Activated CD8-positive, alpha-beta T cell treated with anti-CD3 and anti-CD28 coated beads, Interleukin-2, amount 10 ng/mL, durations not matched to agents 7 days and 5 days (primary cell): ENCODE data around the gene TULP4. TPM values are rescaled to one million over a fixed set of nuclear protein-coding genes. Genes with fewer than 3 reads are reported as not detected.
A peak's percentile ranks its signal among the peaks of the same experiment; 100 is the strongest.
"Not testable (repeated sequence)": the region's sequence is repeated elsewhere in the genome, so short reads cannot be mapped to it uniquely, and the experiment has no call there.

Experiments used
- ATAC-seq: fragments of 150-1000 bp; cut with Tn5 transposase; one replicate; pipeline ENCODE4 v1.10.0; 2021; ENCODE audit warnings: moderate library complexity
- CTCF ChIA-PET: fragments of 350-600 bp; sonication (Branson Sonifier 250); formaldehyde crosslinking; loops from one replicate; lab custom pipeline; 2021; ENCODE audit warnings: antibody characterized with exemption; lab: Charles Lee
- POLR2A ChIA-PET: fragments of 350-600 bp; sonication (Branson Sonifier 250); formaldehyde crosslinking; loops from one replicate; lab custom pipeline; 2021; ENCODE audit warnings: antibody characterized with exemption; lab: Charles Lee
- DNase-seq: peaks from one replicate; pipeline ENCODE4 v3.0.0-alpha.2; 2020
- H3K27ac Mint-ChIP-seq: one replicate; pipeline ENCODE4 v1.8.0; 2021; ENCODE audit warnings: mild to moderate bottlenecking, mixed read lengths
- H3K27me3 Mint-ChIP-seq: one replicate; pipeline ENCODE4 v1.8.0; 2021; ENCODE audit warnings: low read depth, mixed read lengths
- H3K36me3 Mint-ChIP-seq: one replicate; pipeline ENCODE4 v1.8.0; 2021; ENCODE audit warnings: low read depth, mixed read lengths
- H3K4me1 Mint-ChIP-seq: one replicate; pipeline ENCODE4 v1.8.0; 2021; ENCODE audit warnings: low read depth, mixed read lengths
- H3K4me3 Mint-ChIP-seq: one replicate; pipeline ENCODE4 v1.8.0; 2021; ENCODE audit warnings: mild to moderate bottlenecking, mixed read lengths
- H3K9me3 Mint-ChIP-seq: one replicate; pipeline ENCODE4 v1.8.0; 2022; ENCODE audit warnings: mixed read lengths; ENCODE audit not compliant: insufficient read depth
- total RNA-seq, 2 experiments: library from RNA; stranded (reverse); gene quantifications; one replicate each; pipeline ENCODE4 v1.2.3, GENCODE V29; 2021

The TULP4 gene
- total RNA-seq, 2 experiments from 2014 or later: 29.6 to 33.9 TPM

GRCh38 chr6:158516098-158516497 is 203.8 kb downstream of the TULP4 start:
- Mint-ChIP-seq H3K27me3 (peaks cover 14% of the 10 kb centered on the region), H3K4me3 (no peak overlapping the region), H3K4me1 (peaks cover 49% of the 10 kb centered on the region), H3K27ac (no peak overlapping the region), H3K36me3 (no peaks in the 10 kb centered on the region), H3K9me3 (no peaks in the 10 kb centered on the region)
- ATAC-seq (no peak), DNase-seq (no peak)
- POLR2A ChIA-PET: no interaction called here
- CTCF ChIA-PET: interaction anchor here (1.5 to 2.2 kb wide), 2 partner anchors 295 to 302 kb away, joined by 4 to 9 read pairs; no protein-coding TSS in a partner anchor

- peaks cover 49% of the 10 kb centered on the region for H3K4me1 Mint-ChIP-seq
- no peaks in the 10 kb centered on the region for H3K36me3 Mint-ChIP-seq
- no peak overlapping the region for H3K27ac Mint-ChIP-seq
- ChIA-PET POLR2A (no interaction called here), CTCF (interaction anchor here (1.5 to 2.2 kb wide), 2 partner anchors 296 to 303 kb away, joined by 4 to 9 read pairs; no protein-coding TSS in a partner anchor)
- H3K27me3 Mint-ChIP-seq: peaks cover 16% of the 10 kb centered on the region
- ATAC-seq (no peak), DNase-seq (no peak)
- no peaks in the 10 kb centered on the region for H3K9me3 Mint-ChIP-seq
- no peak overlapping the region for H3K4me3 Mint-ChIP-seq
Measured at GRCh38 chr6:158517038-158517437, 204.8 kb downstream of the TULP4 start.

GRCh38 chr6:158517581-158517980 is 205.3 kb downstream of the TULP4 start:
- Mint-ChIP-seq H3K9me3 (no peaks in the 10 kb centered on the region), H3K27me3 (peaks cover 18% of the 10 kb centered on the region), H3K4me1 (peaks cover 49% of the 10 kb centered on the region), H3K36me3 (no peaks in the 10 kb centered on the region), H3K27ac (no peak overlapping the region), H3K4me3 (peak overlapping the region; percentile 80)
- CTCF ChIA-PET: interaction anchor here (1.5 to 2.2 kb wide), 2 partner anchors 297 to 303 kb away, joined by 4 to 9 read pairs; no protein-coding TSS in a partner anchor
- DNase-seq: peak; percentile 42
- POLR2A ChIA-PET: no interaction called here
- ATAC-seq: no peak

GRCh38 chr6:158518191-158519127 is 206.2 kb downstream of the TULP4 start:
- peaks cover 48% of the 10 kb centered on the region for H3K4me1 Mint-ChIP-seq
- DNase-seq (peak; percentile 76), ATAC-seq (peak; percentile 89)
- ChIA-PET CTCF (interaction anchor here (0.6 to 2.2 kb wide), 18 partner anchors 8 to 304 kb away, joined by 3 to 46 read pairs (median 4); no protein-coding TSS in a partner anchor), POLR2A (interaction anchor here (1.0 kb wide), 1 partner anchor 38 kb away, joined by 3 read pairs; no protein-coding TSS in a partner anchor)
- H3K4me3 Mint-ChIP-seq: peak overlapping the region; percentile 80
- H3K9me3 Mint-ChIP-seq: no peaks in the 10 kb centered on the region
- H3K27me3 Mint-ChIP-seq: peaks cover 20% of the 10 kb centered on the region
- H3K36me3 Mint-ChIP-seq: no peaks in the 10 kb centered on the region
- peak overlapping the region; percentile 80 for H3K27ac Mint-ChIP-seq

GRCh38 chr6:158519300-158519699 is 207.0 kb downstream of the TULP4 start:
- H3K36me3 Mint-ChIP-seq: no peaks in the 10 kb centered on the region
- H3K27me3 Mint-ChIP-seq: peaks cover 27% of the 10 kb centered on the region
- CTCF ChIA-PET: interaction anchor here (0.6 to 2.2 kb wide), 17 partner anchors 9 to 305 kb away, joined by 3 to 46 read pairs (median 4); no protein-coding TSS in a partner anchor
- no peaks in the 10 kb centered on the region for H3K9me3 Mint-ChIP-seq
- ATAC-seq (no peak), DNase-seq (no peak)
- H3K27ac Mint-ChIP-seq: no peak overlapping the region
- no peak overlapping the region for H3K4me3 Mint-ChIP-seq
- POLR2A ChIA-PET: interaction anchor here (1.0 kb wide), 1 partner anchor 37 kb away, joined by 3 read pairs; no protein-coding TSS in a partner anchor
- peaks cover 39% of the 10 kb centered on the region for H3K4me1 Mint-ChIP-seq

- ATAC-seq: no peak
- DNase-seq: no peak
- CTCF ChIA-PET: interaction anchor here (1.5 to 2.2 kb wide), 5 partner anchors 10 to 305 kb away, joined by 4 to 46 read pairs (median 6); no protein-coding TSS in a partner anchor
- no peak overlapping the region for H3K4me3 Mint-ChIP-seq
- H3K27ac Mint-ChIP-seq: no peak overlapping the region
- no peaks in the 10 kb centered on the region for H3K9me3 Mint-ChIP-seq
- no peaks in the 10 kb centered on the region for H3K36me3 Mint-ChIP-seq
- peaks cover 35% of the 10 kb centered on the region for H3K4me1 Mint-ChIP-seq
- H3K27me3 Mint-ChIP-seq: peaks cover 30% of the 10 kb centered on the region
- POLR2A ChIA-PET: no interaction called here
Measured at GRCh38 chr6:158519761-158520160, 207.5 kb downstream of the TULP4 start.

GRCh38 chr6:158520975-158521374 is 208.7 kb downstream of the TULP4 start:
- ATAC-seq, H3K4me3 Mint-ChIP-seq: not testable (repeated sequence)

GRCh38 chr6:158521759-158522158 is 209.5 kb downstream of the TULP4 start:
- CTCF ChIA-PET: no interaction called here
- Mint-ChIP-seq H3K27me3 (peaks cover 44% of the 10 kb centered on the region), H3K27ac (no peak overlapping the region), H3K36me3 (no peaks in the 10 kb centered on the region), H3K9me3 (no peaks in the 10 kb centered on the region), H3K4me1 (peaks cover 18% of the 10 kb centered on the region), H3K4me3 (no peak overlapping the region)
- DNase-seq: no peak
- no peak for ATAC-seq
- POLR2A ChIA-PET: no interaction called here

More at GRCh38 chr6:158520975-158521374, 208.7 kb downstream of the TULP4 start:
- Mint-ChIP-seq H3K4me1 (peaks cover 24% of the 10 kb centered on the region), H3K27me3 (peaks cover 39% of the 10 kb centered on the region)
- H3K9me3 Mint-ChIP-seq, DNase-seq, H3K27ac Mint-ChIP-seq, POLR2A ChIA-PET, H3K36me3 Mint-ChIP-seq: not testable (repeated sequence)
- CTCF ChIA-PET: interaction anchor here (1.5 kb wide), 1 partner anchor 307 kb away, joined by 4 read pairs; no protein-coding TSS in a partner anchor

GRCh38 chr6:158522616-158523015 is 210.4 kb downstream of the TULP4 start:
- ChIA-PET POLR2A (no interaction called here), CTCF (no interaction called here)
- DNase-seq: no peak
- Mint-ChIP-seq H3K9me3 (peaks cover 2% of the 10 kb centered on the region), H3K36me3 (peaks cover 2% of the 10 kb centered on the region), H3K4me1 (peaks cover 11% of the 10 kb centered on the region), H3K4me3 (no peak overlapping the region), H3K27ac (no peak overlapping the region), H3K27me3 (peaks cover 50% of the 10 kb centered on the region)
- no peak for ATAC-seq

- ChIA-PET POLR2A (no interaction called here), CTCF (interaction anchor here (1.1 kb wide), 1 partner anchor 310 kb away, joined by 3 read pairs; no protein-coding TSS in a partner anchor)
- ATAC-seq (no peak), DNase-seq (no peak)
- Mint-ChIP-seq H3K4me1 (no peaks in the 10 kb centered on the region), H3K36me3 (peaks cover 2% of the 10 kb centered on the region), H3K4me3 (no peak overlapping the region), H3K27ac (no peak overlapping the region), H3K27me3 (peaks cover 60% of the 10 kb centered on the region), H3K9me3 (peaks cover 4% of the 10 kb centered on the region)
Measured at GRCh38 chr6:158524311-158524710, 212.0 kb downstream of the TULP4 start.

GRCh38 chr6:158527858-158528257 is 215.6 kb downstream of the TULP4 start:
- CTCF ChIA-PET, H3K27ac Mint-ChIP-seq, H3K36me3 Mint-ChIP-seq, H3K9me3 Mint-ChIP-seq, POLR2A ChIA-PET, H3K4me3 Mint-ChIP-seq, ATAC-seq, H3K4me1 Mint-ChIP-seq, DNase-seq: not testable (repeated sequence)
- H3K27me3 Mint-ChIP-seq: peaks cover 56% of the 10 kb centered on the region
